Stimulated activated CD8-positive, alpha-beta memory T cell treated with anti-CD3 and anti-CD28 coated beads, Interleukin-4, amount 100 ng/mL, for 1 hour (primary cell): ENCODE results near the gene SORBS1.
"Not testable (repeated sequence)": the region's sequence is repeated elsewhere in the genome, so short reads cannot be mapped to it uniquely, and the experiment has no call there.

Experiments used
- DNase-seq, 2 donors: peaks; one replicate each; pipeline ENCODE4 v3.0.0-alpha.2; 2020; ENCODE audit warnings: low read depth in 2 of 2, low spot score in 1 of 2

SORBS1 gene

GRCh38 chr10:95356190-95356955 is 204.8 kb downstream of the SORBS1 start:
- no peak for DNase-seq

GRCh38 chr10:95355301-95355700 is 205.9 kb downstream of the SORBS1 start:
- no peak for DNase-seq

- DNase-seq, result no peak
Measured at GRCh38 chr10:95354110-95354509, 207.1 kb downstream of the SORBS1 start.

GRCh38 chr10:95353123-95353522 is 208.0 kb downstream of the SORBS1 start:
- DNase-seq, result no peak

GRCh38 chr10:95352684-95353083 is 208.5 kb downstream of the SORBS1 start:
- DNase-seq, result no peak

- no peak for DNase-seq
Measured at GRCh38 chr10:95350830-95351228, 210.3 kb downstream of the SORBS1 start.

GRCh38 chr10:95350219-95350829 is 210.8 kb downstream of the SORBS1 start:
- no peak for DNase-seq

GRCh38 chr10:95347402-95347766 is 213.8 kb downstream of the SORBS1 start:
- DNase-seq, result not testable (repeated sequence)

GRCh38 chr10:95346715-95347401 is 214.3 kb downstream of the SORBS1 start:
- DNase-seq, result no peak

GRCh38 chr10:95343573-95343972 is 217.6 kb downstream of the SORBS1 start:
- DNase-seq, result no peak

GRCh38 chr10:95341716-95342130 is 219.4 kb downstream of the SORBS1 start:
- DNase-seq, result no peak

GRCh38 chr10:95339863-95340262 is 221.3 kb downstream of the SORBS1 start:
- DNase-seq, result no peak

- DNase-seq, result no peak
Measured at GRCh38 chr10:95337423-95338160, 223.6 kb downstream of the SORBS1 start.

GRCh38 chr10:95336702-95337101 is 224.5 kb downstream of the SORBS1 start:
- DNase-seq, result no peak

GRCh38 chr10:95335933-95336699 is 225.1 kb downstream of the SORBS1 start:
- no peak for DNase-seq

GRCh38 chr10:95334805-95335144 is 226.4 kb downstream of the SORBS1 start:
- DNase-seq, result no peak

- no peak for DNase-seq
Measured at GRCh38 chr10:95333997-95334804, 227.0 kb downstream of the SORBS1 start.

GRCh38 chr10:95332666-95333249 is 228.4 kb downstream of the SORBS1 start:
- no peak for DNase-seq

GRCh38 chr10:95331596-95332130 is 229.5 kb downstream of the SORBS1 start:
- DNase-seq, result no peak
